GM19467 (cell line): ENCODE data around the gene LRRC32.

ENCODE experiments used
- ATAC-seq: cut with Tn5 transposase; IDR thresholded peaks from one replicate; pipeline ENCODE4 v1.9.1; 2021; ENCODE audit warnings: mild to moderate bottlenecking, moderate library complexity; ENCODE audit not compliant: unreplicated experiment

Gene LRRC32

DNA sequence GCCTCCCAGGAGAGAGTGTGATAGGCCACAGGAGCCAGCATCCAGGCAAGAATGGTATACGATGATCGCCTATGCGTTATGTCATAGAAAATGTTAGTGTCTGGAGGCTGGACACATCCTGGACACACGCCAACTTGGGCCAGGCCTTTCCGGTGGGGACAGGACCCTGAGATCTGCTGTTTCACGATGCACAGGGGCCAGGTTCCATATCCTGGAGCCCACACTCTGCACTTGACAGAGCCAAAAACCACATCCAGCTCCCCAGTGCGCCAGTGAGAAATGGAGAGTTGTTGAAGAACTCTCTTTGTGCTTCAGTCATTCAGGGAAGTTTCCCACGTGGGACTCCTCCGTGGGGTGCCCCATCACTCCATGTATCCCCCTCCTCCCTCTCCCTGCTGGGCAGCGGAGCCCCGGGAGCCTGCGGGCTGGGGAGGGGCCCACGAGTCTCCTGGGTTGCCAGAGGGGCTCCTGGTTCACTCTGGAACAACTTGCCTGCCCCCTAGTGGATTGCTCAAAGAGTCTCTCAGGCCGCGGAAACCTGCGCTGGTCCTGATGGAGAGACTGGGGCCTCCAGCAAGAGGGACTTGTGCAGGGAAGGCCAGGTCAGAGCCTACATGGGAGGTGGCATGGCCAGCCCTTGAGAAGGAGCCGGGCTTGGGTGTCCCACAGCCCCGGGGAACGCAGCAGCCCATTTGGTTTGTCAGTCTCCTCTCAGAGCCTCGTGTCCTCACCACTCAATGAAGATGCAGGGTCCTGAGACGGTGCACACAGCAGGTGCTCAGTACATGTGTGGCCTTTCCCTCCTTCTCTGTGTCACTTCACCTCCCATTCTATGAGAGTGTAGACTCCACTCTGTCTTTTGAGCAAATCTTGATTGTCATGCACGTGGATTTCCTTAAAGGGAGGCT lies 10.2 kb upstream of the LRRC32 start:
- ATAC-seq: no peak

DNA sequence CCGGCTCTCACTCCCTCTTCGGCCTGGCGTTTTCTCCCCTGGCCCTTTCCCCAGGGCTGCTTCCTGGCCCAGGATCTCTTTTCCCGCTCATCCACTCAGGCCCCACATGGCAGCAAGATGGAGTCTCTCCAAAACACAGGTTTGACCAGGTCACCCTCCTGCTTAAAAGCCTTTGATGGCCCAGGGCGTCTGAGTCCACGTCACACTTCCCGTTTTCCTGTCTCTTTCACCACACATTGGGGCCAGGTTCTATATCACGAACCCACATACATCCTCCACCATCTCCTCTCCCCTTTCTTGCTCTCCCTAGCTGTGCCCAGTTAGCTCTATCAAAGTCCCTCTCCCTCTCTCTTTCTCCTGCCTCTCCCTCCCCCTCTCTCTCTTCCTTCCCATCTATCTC lies 7.8 kb upstream of the LRRC32 start:
- no peak for ATAC-seq

DNA sequence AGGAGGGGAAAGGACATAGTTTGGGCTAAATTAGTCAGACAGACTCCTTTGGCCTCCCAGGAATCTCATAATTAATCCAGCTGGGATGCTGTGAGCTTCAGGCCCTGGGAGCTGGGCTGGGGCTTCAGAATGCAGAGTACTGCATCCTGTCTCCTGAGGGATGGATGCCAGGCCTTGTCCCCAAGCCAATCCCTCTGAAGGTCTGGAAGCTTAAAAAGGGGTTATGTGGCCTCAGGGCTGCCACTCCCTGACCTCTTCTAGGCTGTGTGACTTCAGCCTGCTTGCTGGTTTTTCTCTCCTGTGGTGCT lies 6.9 kb upstream of the LRRC32 start:
- ATAC-seq: no peak

DNA sequence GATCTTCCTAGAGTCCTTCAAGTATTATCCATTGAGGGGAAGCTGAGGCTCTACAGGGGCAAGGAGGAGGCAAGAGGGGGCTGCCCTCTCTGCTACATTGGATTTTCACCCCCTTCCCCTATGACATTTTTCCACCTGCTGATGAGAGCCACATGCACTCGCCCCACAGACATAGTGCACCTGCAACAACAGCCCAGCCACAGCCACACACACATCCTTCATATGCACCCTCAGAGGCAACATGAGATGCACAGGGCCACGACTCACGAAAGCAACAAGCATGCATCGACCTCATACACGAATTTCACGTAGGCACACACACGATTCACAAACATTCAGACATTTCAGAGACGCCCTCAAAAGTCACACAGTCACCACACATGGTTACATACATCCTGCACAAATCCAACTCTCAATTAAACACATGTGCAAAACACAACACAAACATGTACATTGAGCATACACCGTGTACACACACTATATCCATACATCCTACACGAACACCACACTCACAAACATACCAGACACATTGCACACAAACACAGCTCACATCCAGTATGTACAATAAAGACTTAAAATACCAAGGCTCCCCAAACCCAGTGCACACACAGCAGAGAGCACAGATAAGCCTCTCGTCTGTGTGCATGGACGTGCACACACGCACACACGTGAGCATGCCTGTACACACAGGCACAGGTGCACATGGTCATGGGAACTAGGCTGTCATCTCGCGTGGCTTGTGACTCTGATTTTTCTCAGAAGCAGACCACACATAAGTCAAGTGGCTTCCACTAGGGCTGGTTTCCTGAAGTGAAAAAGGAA lies 6.3 kb upstream of the LRRC32 start:
- ATAC-seq: no peak

DNA sequence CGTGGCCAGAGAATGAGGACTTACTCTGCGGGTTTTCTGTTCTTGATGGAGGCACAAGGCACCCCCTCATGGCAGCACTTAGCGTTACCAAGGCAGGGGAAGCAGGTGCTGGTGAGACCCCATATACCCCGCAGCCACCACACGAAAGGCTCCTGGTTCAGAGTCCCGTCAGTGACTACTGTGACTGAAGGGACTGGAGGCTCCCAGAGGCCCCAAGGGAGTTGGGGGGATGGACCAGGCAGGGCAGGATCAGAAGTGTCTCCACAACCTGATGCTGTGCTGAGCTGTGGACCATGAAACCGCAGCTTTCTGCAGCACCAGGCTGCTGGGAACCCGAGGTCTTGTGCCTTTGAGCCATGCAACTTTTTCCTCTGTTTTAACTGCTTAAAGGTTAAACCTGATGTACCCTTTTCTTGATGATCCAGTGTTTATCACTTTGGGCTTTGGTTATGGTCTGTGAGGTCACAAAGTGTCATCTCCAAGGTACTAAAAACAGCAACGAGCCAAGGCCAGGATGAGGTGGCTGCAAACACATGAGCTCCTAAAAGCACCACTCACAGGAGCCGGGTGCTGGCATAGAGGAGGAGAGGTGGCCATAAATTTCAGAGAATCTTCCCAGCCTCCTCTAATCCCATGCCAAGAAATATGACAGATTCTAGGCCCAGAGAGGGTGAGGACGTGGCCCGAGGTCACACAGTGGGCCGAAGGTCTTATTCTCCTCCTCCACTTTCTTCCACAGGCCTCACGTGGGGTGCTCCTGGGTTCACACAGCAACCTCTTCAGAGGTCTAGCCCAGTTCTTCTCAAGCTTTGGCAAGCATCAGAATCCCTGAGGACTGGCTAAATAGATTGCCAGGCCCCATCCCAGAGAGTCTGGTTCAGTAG lies 4.2 kb upstream of the LRRC32 start:
- peak; percentile 35 for ATAC-seq

DNA sequence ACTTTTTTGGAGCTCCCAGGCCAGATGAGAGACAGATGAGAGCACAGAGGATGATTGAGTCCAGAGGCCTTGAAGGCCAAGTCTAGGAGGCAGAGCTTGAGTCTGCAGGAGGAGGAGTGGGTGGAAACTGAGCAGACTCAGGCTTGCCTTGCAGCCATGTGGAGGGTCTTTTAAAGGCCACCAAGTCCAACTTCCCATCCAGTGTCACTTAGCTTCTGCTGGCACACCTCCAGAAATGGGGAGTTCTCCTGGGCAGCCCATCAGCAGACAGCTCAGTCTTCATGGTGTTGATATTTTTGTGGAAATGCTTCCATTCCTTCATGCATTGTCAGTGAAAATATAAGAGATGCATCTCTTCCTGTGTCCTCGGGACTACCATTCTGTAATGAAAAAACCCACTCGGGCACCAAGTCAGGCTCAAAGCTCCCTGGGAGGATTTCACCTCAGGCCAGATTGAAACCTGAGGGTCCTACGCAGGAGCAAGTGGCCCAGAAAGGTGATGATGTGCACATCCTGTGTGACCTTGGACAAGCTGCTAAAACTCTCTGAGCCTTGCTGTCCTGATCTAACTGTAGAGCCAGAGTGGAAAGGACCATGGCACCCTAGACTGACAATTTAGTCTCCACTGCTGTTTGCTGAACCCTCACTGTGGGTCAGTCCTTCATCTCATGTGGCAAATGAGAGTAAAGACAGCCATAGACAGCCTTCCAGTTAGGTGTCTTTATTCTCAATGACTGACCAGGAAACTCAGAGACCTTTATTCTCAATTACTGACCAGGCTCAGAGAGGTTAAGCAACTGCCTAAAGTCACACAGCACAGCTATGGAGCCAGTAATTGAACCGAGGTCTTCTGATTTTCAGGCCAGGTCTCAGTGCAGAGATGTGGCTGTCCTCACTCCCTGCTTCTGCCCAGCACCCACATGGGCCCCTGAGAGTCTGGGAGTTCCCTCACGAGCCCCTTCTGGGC lies 2.9 kb upstream of the LRRC32 start:
- ATAC-seq: no peak

DNA sequence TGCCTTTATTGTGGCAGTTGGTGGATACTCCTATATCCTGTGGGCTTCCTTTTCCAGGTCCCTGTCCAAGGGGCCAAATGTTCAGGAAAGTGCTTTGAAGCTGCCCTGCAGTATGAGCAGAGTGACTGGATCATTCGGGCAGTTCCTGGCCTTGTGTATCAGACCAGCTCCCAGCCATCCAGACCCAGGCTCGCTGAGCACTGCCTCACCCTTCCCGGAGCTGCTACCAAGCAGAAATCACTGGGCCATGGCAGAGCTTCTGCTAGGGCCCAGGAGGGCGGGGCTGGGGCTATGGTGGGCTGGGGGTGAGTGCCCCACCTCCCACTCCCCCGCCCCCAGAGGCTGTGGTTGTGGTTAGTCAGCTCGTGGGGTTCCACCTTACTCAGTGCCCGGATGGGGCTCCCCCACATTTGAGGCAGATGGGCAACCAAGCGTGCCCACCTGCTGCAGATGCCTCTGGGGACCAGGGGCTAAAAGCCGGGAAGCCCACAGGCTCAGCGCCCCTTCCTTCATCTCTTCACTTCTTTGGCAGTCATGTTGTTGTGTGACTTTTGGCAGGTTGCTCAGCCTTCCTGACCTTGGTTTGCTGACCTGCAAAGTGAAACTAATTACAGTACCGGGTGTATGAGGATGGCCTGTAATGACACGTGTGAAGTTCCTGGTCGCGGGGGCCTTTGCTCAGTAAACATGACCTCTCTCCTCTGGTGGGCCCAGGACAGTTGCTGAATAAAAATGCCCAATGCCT lies 2.1 kb upstream of the LRRC32 start:
- peak; percentile 55 for ATAC-seq

DNA sequence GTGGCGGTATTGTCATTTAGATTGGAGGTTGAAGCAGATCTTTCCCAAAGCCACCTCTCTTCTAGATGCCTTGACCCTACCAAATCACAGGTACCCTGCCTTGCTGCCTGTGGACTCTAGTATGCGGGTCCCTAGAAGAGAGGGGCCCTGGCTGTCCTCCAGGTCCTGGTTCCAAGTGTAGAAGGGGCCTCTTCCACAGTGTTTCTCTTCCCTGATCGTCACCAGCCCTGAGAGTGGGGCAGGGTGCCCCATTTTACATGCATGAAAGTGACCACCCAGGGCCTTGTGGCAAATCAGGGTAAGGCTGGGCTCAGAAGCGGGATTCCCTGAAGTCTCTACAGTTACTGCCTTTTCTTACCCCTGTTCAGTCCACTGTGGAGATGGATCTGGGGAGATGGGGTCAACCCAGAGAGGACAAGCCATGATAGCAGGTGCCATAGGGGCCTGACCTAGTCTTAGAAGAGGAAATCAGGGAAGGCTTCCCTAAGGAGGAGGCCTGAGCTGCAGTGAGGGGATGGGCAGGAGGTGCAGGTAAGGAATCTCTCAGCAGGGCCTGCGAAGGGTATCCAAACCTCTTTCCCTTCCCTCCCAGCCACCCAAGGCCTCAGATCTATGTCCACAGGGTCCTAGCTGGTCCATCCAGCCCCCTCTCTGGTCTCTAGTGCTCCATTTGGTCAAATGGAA lies 1.2 kb upstream of the LRRC32 start:
- ATAC-seq: no peak

DNA sequence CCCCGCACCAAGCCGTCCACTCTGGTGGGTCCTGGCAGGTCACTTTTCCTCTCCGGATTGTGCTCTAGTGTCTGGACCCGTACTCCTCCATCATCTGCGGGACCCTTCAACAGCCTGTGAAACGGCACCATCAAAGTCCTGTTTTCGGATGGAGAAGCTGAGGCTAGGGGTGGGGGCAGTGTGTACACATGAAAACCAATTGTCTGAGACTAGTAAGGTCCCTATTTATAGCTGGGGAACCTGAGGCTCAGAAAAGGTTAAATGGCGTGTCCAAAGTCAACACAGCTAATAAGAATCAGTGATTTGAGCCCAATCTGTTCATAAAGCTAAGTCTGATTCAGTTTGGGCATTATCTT lies 668 bp upstream of the LRRC32 start:
- no peak for ATAC-seq

DNA sequence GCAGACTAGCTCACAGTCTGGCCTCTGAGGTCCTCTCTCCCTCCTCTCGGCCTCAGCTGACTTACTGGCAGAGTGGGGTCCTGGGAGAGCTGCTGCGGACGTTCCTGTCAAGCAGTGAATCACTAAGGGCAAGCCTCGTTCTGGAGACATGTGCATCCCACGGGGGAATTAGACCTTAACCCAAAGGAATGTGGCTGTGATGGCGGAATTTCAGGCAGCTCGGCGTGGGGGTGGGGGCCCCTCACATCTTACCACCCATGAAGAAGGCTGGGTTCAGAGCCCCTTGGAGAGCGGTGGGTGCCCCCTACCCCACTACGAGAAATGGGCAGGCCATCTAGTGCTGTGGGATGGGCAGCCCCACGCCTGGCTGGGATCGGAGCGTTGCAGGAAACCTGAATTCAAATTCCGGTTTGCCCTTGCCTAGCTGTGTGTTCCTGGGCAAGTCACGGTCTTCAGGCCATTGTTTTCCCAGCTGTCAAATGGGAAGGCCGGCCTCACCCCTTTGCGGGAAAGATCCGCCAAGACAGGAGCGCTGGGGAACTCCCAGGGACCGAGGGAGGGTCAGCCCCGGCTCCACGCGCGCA lies 554 bp downstream of the LRRC32 start:
- no peak for ATAC-seq

DNA sequence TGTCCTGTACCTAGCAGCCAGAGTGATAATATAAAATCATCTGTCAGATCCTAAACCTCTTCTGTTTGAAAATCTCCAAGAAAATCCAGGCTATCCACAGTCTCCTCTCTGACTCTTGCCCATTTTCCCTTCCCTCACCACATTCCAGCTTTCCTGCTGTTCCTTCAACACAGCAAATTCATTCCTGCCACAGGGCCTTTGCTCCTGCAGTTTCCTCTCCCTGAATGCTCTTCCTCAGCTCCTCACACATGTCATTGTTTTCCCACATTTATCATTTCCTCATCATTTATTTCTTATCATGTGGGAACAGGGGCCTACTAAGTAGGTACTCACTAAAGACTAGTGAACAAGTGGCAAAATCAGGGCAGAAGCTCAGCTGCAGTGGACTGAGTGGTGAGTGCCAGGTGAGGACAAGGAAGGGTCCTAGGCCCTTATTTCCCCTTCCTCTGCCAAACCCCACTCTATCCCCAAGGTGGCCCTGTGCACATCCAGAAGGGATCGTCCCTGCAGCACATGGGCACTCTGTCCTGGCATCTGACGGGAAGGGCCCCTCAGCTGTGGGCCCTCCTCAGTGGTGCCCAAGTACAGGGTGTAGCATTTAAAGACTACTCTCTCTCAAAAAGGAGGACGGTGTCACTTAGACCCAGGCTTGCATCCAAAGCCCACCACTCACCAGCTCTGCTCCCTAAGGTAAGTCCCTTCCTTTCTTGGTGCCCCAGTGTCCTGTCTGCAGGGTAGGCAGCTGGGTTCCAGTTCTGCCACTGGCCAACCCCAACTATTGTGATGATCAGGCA lies 2.0 kb downstream of the LRRC32 start:
- ATAC-seq: no peak

DNA sequence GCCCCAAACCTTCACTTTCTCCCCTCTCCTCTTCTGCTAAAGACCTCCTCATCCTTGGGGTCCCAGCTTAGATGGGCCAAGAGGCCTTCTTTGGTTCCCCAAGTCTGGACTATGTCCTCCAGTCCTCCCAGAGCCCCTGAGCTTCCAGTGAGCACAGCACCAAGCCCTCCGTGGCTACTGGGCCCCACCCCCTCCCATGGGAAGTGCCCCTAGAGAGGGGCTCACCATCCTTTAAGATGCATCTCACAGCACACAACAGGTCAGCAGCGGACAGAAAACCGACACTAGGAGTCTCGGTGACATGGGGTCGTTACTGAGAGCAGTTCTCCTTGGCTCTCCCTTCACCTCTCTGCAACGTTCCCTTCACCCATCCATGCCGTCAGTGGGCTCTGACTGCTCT lies 2.7 kb downstream of the LRRC32 start:
- ATAC-seq: no peak

DNA sequence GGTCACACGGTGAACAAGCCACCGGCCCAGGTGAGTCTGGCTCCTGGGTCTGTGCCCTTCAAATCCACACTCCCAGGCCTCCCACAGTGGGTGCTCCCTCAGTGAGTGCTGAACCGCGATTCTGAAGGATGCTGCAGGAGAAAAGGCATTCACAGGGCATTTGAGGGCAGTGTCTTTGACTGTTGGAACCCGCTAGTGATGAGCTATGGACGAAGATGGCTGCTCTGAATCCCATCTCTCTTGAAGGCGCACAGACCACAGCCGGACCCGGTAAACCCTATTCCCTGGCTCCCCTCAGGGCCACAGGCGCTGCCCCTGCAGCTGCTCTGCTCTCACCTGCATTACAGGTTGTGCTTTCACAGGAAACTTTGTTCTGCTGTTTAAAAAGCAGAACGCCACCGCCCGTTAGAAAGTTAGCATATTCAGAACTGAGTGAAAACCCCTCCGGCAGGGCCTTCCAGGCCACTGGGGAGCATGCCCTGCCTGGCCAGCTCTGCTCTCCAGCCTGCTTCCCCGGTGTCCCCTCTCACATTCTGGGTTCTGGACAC lies 3.2 kb downstream of the LRRC32 start:
- no peak for ATAC-seq

DNA sequence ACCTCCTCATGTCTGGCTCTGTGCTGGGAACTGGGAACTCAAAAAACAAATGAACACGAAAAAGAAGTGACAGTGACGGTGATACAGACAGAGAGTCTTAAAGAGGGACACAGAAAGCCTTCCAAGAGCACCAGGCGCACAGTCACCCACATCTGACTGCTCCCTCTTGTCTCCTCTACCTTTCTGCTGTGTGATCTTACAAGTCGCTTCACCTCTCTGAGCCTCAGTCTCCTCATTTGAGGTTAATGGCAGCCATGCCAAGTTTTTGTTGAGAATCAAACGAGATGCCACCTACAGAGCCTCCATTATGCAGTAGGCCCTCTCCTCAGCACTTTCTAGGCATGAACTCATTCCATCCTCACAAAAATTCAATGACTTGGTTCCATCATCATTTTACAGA lies 3.7 kb downstream of the LRRC32 start:
- ATAC-seq: no peak

DNA sequence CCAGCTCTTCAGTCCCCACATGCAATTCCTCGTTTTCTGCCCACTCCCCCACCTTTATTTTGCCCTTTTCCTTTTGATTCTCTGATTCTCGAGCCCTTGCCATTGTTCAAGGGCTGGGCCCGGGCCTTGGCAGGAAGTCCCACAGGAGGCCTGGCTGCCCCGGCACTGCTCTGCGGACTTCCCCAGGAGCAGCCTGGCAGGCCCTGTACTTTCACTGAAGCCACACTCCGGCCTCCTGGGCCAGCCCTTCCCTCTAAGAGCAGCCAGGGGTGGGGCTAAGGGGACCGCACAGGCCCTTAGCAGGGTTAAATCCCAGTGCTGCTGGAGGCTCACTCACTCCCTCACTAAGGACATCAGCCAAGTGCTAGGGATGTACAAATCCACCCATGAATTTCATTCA lies 4.1 kb downstream of the LRRC32 start:
- no peak for ATAC-seq

DNA sequence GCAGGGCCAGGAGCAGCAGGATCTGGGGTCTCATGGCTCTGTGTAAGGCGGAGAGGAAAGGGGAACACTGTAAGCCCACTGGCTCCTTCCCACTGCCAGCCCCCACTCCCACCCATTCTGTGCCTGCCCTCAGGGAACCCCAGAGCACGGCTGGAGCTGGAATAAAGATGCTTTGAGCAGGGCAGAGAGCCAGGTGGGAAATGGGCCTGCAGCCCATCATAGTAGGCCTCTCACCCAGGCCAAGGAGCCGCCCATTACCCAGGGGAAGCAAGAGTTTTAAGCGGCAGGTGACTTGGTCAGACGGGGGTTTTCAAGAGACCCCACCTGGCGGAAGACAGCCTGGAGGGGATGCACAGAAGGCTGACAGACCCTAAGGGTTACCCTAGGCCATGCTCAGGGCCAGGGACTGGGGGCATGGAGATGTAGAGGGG lies 4.6 kb downstream of the LRRC32 start:
- ATAC-seq: no peak

DNA sequence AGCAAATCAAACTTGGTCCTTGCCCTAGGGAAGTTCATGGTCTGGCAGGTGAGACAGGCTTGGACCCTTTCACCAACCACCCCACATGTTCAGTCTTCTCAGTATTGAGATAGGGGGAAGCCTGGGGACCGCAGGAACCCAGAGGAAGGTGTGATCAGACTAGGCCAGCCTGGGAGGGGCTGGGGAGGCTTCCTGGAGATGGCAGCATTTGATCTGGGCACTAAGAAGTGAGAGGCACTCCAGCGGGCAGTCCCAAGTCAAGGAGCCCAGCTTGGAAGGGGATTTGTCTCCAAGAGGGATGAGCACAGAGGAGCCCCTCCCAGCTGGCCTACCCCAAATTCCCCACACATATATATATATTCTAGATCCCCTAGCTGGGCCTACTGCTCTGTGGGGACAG lies 5.4 kb downstream of the LRRC32 start:
- no peak for ATAC-seq
